ENCODE results near the gene FXYD2.

The FXYD2 gene

GRCh38 chr11:117862753-117863152, 38.2 kb upstream of the FXYD2 start:
- no peak for DNase-seq (ENCODE audit: extremely low spot score)
- ChIA-PET CTCF (interaction anchor here (0.8 to 0.9 kb wide), 2 partner anchors 19 to 84 kb away, joined by 3 to 4 read pairs; no protein-coding TSS in a partner anchor), POLR2A (no interaction called here)
- TF ChIP-seq CTCF (IDR thresholded peaks at IDR 0.05; ENCODE audit: control extremely low read depth, extremely low read depth, low read depth, missing control alignments): no peak

GRCh38 chr11:117862019-117862725, 37.6 kb upstream of the FXYD2 start:
- POLR2A ChIA-PET: no interaction called here
- TF ChIP-seq CTCF (IDR thresholded peaks at IDR 0.05; ENCODE audit: control extremely low read depth, extremely low read depth, low read depth, missing control alignments): no peak
- no peak for DNase-seq (ENCODE audit: extremely low spot score)
- CTCF ChIA-PET: interaction anchor here (0.8 to 2.2 kb wide), 3 partner anchors 17 to 84 kb away, joined by 3 to 9 read pairs (median 4); no protein-coding TSS in a partner anchor

GRCh38 chr11:117861151-117862018, 36.8 kb upstream of the FXYD2 start:
- ChIA-PET CTCF (interaction anchor here (0.9 to 2.2 kb wide), 5 partner anchors 16 to 191 kb away, joined by 3 to 9 read pairs (median 3); no protein-coding TSS in a partner anchor), POLR2A (no interaction called here)
- no peak for DNase-seq (ENCODE audit: extremely low spot score)

GRCh38 chr11:117860139-117860538, 35.6 kb upstream of the FXYD2 start:
- CTCF ChIA-PET: interaction anchor here (0.8 to 2.2 kb wide), 6 partner anchors 15 to 87 kb away, joined by 3 to 9 read pairs (median 3); no protein-coding TSS in a partner anchor
- POLR2A ChIA-PET: no interaction called here
- DNase-seq (ENCODE audit: extremely low spot score): no peak
- TF ChIP-seq CTCF (IDR thresholded peaks at IDR 0.05; ENCODE audit: control extremely low read depth, extremely low read depth, low read depth, missing control alignments): no peak

More at GRCh38 chr11:117861151-117862018, 36.8 kb upstream of the FXYD2 start:
- TF ChIP-seq CTCF (IDR thresholded peaks at IDR 0.05; ENCODE audit: control extremely low read depth, extremely low read depth, low read depth, missing control alignments): no peak

GRCh38 chr11:117859488-117860112, 35.1 kb upstream of the FXYD2 start:
- TF ChIP-seq CTCF (IDR thresholded peaks at IDR 0.05; ENCODE audit: control extremely low read depth, extremely low read depth, low read depth, missing control alignments): no peak
- ChIA-PET CTCF (interaction anchor here (0.8 to 2.2 kb wide), 5 partner anchors 15 to 88 kb away, joined by 3 to 9 read pairs (median 3); no protein-coding TSS in a partner anchor), POLR2A (no interaction called here)
- DNase-seq (ENCODE audit: extremely low spot score): no peak

GRCh38 chr11:117859061-117859460, 34.5 kb upstream of the FXYD2 start:
- DNase-seq (ENCODE audit: extremely low spot score): no peak
- CTCF ChIA-PET: interaction anchor here (0.9 kb wide), 1 partner anchor 87 kb away, joined by 3 read pairs; no protein-coding TSS in a partner anchor
- POLR2A ChIA-PET: no interaction called here
- no peak for TF ChIP-seq CTCF (IDR thresholded peaks at IDR 0.05; ENCODE audit: control extremely low read depth, extremely low read depth, low read depth, missing control alignments)

All from GM10248 (cell line).